Left renal pelvis (tissue), 4 donors: ENCODE data around the gene MAP4. TPM values are rescaled to one million over a fixed set of nuclear protein-coding genes. Genes with fewer than 3 reads are reported as not detected.

Experiments
- polyA plus RNA-seq, 4 donors: library from polyadenylated mRNA; unstranded; fragments of 120-200 nt; gene quantifications; one replicate each; pipeline ENCODE4 v1.2.1, GENCODE V29; 2013; ENCODE audit not compliant: insufficient read length in 4 of 4

The MAP4 gene
- polyA plus RNA-seq, 4 donors: 172 to 203 (median 195) TPM

Other genes starting within 250 kb of the MAP4 start
- 100 to 1,000 TPM in 3 of 4 donors, 10 to 100 TPM in 1; 71.7 to 138 (median 124) TPM for gene SMARCC1, start 234.5 kb downstream of the MAP4 start, polyA plus RNA-seq
- gene DHX30, start 213.3 kb downstream of the MAP4 start, polyA plus RNA-seq: 10 to 100 TPM; 49.7 to 78.7 (median 60.1) TPM
- gene CDC25A, start 172.0 kb upstream of the MAP4 start, polyA plus RNA-seq: 10 to 100 TPM in 3 of 4 donors, 1 to 10 TPM in 1; 8.4 to 11.5 (median 10.8) TPM
- 1 to 10 TPM in 2 of 4 donors, under 1 TPM in 2; 0.23 to 1.5 (median 0.82) TPM for gene CAMP, start 207.1 kb upstream of the MAP4 start, polyA plus RNA-seq
- 10 to 100 TPM in 3 of 4 donors, 1 to 10 TPM in 1; 9.0 to 20.0 (median 16.7) TPM for gene ZNF589, start 224.7 kb upstream of the MAP4 start, polyA plus RNA-seq